ENCODE data around the gene ANTXR2.
"Not testable (repeated sequence)": the region's sequence is repeated elsewhere in the genome, so short reads cannot be mapped to it uniquely, and the experiment has no call there.

Gene ANTXR2

DNA sequence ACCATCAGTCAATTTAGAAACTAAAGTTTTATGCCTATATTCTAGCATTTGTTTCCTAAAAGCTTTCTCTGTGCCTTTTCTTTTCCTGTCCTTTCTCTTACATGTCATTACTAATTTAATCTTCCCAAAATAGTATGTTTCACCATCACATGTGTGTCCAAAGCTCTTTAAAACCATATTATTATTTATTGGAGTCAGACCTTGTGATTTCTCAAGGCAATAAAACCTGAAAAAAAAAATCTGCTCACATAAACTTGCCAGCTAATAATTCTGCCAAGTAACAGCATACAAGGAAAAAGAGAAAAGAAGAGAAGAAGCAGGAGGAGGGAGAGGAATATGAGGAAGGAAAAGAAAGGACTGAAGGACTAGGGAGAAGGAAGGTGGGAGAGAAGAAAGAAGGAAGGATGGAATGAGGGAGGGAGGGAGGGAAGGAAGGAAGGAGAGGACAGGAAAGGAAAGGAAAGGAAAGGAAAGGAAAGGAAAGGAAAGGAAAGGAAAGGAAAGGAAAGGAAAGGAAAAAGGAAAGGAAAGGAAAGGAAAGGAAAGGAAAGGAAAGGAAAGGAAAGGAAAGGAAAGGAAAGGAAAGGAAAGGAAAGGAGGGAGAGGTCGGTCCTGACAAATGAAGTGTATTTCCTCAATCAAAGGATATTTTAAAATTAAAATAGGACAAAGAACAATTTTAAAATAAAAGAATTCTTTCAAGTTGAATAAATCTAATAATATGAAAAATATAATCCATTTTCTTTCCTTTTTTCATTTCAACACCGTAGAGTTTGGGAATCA, 57.4 kb downstream of the ANTXR2 start:
- DNase-seq, result no peak

DNA sequence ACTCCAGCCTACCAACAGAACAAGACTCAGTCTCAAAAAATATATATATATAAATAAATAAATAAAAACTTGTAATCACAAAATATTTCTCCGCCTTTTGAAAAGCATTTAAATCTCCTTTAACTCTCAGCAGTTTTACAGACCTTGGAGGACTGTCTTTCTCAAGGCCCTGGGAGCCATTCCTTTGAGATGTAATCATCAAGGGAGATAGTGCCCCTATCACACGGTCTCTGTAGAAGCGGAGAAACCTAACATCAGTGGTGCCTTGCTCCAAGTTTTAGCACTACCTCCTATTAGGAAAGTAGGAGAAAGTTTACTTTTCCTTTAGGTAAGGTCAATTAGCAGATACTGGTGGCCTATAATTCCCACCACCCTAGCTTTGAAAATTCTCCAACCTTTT, 58.5 kb downstream of the ANTXR2 start:
- no peak for DNase-seq

DNA sequence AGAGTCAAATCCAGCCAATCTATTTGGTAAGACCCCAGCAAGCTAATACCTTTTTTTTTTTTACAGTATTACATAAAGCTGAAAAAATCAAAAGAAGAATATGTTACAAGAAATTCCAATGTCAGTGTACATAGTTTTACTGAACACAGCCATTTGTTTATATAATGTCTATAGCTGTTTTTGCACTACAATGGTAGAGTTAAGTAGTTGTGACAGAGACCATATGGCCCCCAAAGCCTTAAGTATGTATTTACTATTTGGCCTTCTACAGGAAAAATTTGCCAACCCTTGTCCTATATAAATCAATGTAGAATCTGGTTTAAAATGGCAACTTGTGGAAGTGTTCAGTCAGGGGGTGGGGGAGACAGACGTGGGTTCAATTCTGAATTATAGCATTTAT, 60.7 kb downstream of the ANTXR2 start:
- DNase-seq, result no peak

DNA sequence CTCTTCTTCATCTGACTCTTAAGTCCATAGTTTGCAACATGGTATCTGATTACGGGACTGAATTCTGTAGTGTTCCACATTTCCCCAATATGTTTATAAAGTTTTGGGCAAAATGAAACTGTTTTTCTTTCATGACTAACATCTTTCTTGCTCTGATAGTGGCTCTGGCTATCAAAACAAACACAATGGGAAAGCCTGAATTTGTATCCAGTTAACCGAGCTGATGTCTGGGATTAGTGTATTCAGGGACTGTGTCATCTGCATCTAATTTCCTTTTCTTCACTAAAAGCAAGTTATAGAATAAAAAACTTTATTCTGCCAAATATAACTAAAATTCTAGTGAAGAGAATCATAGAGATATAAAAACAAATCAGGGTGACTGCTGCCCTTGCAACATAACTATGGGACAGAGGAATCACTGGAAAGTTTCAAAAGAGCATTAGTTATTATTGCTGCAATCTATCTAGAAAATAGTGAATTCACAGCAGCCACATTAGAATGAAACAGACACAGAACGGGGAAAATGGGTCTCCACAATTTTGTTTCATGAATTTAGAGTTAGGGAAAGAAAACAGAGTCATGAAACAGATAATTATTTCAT, 61.3 kb downstream of the ANTXR2 start:
- peak; percentile 83 for DNase-seq

DNA sequence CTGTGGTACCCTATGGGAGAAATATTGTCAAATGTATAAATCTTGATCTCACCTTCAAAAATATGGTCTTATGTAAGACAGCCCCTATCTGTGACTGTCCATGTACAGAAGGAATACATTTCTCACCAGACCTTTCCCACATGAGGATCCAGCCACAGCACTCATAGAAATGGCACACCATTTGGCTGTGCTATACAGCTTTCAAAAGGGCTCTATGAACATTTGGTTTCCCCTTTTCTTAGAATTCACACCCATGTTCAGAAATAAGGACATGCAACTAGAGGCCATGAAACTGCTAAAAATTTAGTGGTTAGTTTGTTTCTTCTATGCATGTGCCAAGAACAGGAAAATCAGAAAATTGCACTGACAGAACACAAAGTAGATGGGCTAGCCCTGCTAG, 62.7 kb downstream of the ANTXR2 start:
- no peak for DNase-seq

DNA sequence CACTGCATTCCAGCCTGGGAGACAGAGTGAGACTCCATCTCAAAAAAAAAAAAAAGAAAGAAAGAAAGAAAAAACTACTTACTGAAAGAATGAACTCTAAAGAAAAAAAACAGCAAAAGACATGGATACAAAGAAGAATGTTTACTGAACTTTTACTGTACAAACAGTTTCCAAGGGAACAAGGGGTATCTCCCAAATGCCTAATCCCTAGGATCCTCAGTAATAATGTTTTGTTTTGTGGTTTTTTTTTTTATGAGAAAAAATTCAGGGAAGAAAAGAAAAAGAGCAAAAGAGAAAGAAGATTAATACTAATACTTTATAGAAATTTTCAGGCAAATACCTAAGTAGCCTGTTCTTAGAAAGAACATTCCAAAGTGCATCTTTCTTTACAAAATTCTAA, 63.2 kb downstream of the ANTXR2 start:
- no peak for DNase-seq

DNA sequence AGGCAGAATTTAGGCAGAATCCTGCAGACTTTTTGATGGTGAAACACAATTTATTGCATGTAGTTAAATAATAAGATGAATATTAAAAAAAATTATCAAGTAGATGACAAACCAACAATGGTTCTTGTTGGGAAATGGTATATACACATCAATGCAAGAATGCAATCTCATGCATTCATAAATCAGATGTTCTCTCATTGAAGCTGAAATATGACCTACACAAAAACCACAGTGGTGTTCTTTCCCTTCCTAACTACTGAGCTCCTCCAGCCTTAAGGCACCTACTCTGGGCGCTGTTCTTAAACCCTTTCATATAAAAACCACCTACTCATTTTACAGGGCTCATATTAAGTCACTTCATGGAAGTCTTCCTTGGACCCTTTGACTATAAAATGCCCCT, 64.1 kb downstream of the ANTXR2 start:
- no peak for DNase-seq

DNA sequence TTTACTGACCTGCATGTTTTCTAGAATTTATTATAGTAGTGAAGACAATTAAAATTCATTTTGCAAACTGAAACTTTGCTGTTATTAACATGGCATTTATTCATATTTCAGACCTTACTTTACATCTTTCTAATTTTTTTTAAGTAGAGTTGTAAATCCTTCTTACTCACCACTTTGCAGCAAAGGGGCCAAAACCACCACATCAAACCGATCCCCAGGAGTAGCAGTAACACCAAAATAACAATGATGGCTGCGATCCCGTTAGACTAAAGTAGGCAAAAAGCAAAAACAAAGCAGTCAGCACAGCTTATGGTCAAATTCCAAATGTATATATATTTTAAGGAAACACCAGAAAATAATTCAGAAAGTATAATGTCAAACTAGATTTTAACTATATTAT, 64.7 kb downstream of the ANTXR2 start:
- no peak for DNase-seq

DNA sequence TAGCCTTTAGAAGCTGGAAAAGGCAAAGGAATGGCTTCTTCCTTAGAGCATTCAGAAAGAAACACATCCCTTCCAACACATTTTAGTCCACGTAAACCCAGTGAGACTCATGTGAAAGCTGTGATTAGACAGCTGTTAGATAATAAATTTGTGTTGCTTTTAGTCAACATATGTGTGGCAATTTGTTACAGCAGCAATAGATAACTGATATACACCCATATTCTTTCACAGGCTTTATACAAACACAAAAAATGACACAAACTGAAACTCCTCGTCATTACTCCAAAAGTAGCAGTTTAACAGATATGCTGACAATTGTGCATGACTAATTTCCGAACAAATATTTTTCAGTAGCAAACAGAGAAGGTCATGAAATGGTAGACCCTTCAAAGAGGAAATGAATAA, 65.3 kb downstream of the ANTXR2 start:
- no peak for DNase-seq

DNA sequence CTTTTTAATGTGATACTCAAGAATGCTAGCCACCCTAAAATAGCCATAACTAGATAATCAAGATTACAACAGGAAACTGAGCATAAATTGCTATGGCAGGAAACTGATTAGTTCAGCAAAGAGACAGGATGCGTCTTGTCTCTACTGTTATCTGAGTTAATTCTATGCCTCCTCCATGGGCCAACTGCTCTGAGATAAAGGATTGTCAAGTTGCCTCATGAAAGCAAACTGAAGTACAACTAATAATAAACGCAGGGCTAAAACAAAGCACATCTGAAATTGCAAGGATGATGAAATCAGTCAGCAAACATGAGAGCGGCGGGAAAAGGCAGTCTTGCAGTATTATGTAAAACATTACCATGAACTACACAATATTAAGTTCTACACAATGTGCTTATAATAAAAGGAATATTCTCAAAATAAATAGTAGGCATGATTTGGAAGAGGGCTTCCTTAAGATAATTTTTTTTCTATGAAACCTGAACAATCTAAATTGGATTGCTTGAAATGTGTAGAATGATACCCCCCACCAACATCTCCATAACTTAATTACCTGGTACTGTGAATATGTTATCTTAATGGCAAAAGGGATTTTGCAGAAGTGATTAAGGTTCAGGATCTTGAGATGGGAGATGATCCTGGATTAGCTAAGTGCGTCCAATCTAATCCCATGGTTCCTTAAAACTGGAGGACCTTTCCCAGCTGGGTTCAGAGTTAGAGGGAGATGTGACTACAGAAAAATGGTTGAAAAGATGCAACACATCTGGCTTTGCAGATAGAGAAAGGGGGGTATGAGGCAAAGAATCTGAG, 65.9 kb downstream of the ANTXR2 start:
- DNase-seq, result peak; percentile 33

DNA sequence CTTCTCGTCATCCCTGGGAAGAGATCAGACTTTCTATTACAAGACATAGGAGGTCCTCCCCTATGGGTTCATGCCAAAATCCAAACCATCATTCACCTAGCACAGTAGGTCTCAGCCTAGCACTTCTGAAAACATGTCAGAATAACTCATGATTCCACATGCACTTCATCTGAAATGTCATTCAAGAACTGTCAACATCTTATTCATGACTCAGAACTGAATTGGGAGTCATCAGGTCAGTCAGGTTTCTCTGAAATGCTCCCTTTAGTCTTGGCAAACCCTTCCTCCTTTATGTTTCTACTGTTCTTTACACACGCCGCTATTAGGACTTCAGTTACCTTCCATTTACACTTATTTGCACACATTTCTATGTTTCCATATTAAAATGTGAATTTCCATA, 67.2 kb downstream of the ANTXR2 start:
- DNase-seq, result peak; percentile 41

DNA sequence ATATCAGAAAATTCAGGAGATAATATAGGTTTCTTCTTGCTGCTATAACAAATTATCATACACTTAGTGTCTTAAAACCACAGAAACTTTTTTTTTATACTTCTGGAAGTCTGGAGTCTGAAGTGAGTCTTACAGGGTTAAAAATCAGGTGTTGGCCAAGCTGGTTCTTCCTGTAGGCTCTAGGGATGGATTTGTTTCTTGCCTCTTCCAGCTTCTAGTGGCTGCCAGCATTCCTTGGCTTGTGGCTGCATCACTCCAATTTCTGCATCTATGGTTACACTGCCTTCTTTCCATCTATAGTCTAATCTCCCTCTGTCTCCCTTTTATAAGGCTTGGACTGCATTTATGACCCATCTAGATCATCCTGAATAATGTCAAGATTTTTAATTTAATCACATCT, 68.7 kb downstream of the ANTXR2 start:
- no peak for DNase-seq

DNA sequence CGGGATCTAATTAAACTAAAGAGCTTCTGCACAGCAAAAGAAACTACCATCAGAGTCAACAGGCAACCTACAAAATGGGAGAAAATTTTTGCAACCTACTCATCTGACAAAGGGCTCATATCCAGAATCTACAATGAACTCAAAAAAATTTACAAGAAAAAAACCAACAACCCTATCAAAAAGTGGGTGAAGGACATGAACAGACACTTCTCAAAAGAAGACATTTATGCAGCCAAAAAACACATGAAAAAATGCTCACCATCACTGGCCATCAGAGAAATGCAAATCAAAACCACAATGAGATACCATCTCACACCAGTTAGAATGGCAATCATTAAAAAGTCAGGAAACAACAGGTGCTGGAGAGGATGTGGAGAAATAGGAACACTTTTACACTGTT, 70.5 kb downstream of the ANTXR2 start:
- DNase-seq, result not testable (repeated sequence)

DNA sequence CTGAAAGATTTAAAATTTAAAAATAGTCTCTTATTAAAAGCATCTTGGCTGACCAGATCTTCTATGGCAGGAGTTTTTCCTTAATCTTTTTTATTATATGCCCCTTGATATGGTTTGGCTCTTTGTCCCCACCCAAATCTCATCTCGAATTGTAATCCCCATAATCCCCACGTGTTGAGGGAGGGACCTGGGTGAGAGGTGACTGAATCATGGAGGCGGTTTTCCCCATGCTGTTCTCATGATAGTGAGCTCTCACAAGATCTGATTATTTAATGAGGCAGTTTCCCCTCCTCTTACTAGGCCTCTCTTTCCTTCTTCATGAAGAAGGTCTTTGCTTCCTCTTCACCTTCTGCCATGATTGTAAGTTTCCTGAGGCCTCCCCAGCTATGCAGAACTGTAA, 74.0 kb downstream of the ANTXR2 start:
- DNase-seq, result not testable (repeated sequence)

DNA sequence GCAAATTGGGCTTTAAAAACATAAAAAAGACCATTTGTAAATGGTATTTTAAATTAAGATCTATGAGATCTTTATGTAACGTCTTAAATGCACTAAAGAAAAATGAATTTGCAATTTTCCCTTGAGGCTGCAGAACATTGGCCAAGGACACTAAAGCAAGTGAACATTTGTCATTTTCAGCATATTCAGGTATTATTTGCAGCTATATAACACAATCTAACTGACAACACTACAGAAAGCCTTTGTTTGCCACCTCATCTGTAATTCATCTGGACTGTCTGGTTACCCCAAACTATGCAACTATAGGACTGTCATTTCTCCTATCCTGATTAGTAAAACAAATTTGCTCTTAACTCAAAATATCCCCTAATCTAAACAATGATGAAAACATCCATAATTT, 74.8 kb downstream of the ANTXR2 start:
- DNase-seq, result no peak

DNA sequence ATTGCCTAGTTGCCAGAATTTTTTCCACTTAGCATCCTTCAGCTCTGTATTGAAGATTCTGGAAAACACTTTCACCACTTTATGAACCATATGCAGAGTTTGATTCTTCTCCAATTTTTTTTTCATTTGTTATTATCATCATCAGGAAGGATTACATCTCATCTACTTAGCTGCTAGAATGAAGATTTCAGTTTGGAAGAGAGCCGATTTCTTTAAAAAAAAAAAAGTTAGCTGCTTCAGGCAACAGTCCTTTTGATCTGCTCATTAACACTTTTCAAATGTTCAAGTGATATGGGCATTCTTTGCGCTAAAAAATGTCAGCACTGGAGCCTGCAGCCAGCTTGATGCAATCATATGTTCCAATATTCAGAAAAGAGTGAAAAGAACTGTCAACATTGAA, 76.2 kb downstream of the ANTXR2 start:
- DNase-seq, result no peak

DNA sequence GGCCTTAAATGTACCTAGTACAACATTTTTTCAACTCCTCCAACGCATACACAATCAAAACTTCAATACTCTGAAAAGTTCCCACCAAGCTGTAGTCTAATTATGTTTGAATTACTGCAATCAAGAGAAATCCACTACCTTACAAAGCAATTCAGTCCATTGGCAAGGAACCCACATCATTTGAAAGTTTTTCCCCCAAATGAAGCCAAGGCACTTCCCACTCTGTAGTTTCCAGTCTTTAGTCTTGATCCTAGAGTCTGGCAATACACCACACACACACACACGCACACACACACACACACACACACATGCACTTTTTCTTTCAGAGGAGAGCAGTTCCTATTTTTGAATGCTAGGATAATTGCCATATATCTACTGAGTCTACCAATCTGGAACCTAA, 79.6 kb downstream of the ANTXR2 start:
- DNase-seq, result no peak

DNA sequence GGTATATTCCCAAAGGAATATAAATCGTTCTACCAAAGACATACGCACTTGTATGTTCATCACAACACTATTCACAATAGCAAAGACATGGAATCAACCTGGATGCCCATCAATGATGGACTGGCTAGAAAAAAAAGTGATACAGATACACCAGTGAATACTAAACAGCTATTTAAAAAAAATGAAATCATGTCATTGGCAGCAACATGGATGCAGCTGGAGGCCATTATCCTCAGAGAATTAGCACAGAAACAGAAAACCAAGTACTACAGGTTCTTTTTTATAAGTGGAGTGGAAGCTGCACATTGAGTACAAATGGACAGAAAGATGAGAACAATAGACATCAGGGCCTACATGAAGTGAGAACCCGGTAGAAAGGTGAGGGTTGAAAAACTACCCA, 81.4 kb downstream of the ANTXR2 start:
- DNase-seq, result no peak

DNA sequence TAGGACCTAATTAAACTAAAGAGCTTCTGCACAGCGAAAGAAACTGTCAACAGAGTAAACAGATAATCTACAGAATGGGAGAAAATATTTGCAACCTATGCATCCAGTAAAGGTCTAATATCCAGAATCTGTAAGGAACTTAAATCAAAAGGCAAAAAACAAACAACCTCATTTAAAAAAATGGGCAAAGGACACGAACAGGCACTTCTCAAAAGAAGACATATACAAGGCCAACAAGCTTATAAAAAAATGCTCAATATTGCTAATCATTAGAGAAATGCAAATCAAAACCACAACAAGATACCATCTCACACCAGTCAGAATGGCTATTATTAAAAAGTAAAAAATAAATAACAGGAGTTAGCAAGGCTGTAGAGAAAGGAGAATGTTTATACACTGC, 81.9 kb downstream of the ANTXR2 start:
- not testable (repeated sequence) for DNase-seq

DNA sequence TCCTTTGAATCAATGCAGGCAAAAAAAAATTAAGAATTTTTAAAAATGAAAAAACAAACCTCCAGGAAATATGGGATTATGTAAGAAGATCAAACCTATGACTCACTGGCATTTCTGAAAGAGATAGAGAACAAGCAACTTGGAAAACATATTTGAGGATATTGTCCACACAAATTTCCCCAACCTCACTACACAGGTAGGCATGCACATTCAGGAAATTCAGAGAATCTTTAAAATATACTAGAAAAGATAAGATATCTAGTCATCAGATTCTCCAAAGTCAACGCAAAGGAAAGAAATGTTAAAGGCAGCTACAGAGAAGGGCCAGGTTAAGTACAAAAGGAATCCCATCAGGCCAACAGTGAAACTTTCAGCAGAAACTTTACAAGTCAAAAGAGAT, 85.6 kb downstream of the ANTXR2 start:
- DNase-seq, result no peak

DNA sequence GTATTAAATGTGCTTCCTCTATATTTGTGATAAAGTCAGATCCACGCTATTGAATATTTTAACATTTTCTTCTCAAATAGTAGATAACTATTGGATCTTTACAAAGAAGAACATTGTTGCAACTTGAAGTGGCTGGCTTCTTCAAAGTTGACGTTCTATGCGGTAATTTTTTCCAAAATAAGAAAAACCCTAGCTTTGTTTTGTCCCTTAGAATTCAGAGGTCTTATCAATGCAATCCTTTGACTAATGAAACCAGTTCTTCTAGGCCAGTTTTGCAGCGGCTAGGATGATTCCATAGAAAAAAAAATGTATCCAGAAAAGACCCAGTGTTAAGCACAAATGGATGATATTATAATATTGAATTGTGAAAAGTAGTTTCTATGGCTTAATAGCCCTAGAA, 89.6 kb downstream of the ANTXR2 start:
- no peak for DNase-seq

DNA sequence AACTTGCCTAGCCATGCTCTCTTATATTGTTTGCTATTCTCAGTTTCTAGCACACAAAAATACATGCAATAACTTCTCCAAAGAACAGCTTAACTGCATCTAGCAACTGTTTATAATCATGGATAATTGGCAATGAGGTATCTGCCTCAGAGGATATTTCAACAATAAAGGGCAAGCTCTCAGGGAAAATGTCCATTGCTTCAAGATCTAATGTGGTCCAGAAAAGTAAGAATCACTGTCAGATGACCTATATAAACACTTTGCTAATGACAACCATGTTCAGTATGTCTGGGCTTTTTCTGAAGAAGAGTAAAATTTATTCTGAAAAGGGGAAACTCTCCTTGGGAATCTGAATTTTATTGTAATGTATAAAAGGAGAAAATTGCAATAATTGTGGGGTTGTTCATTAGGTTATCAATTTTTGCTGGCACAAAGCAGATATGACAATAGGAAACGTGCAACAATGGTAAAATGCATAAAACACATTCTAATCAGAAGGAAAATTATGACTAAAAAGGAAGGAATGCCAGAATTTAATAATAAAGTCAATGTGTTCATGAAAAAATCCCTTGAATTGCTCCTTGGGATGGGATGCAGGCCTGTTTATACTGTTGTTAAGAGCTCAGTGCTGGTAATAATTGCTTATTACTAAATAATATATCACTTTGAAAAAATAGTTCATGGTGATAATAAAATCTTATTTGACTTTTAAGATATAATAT, 90.3 kb downstream of the ANTXR2 start:
- DNase-seq, result no peak

DNA sequence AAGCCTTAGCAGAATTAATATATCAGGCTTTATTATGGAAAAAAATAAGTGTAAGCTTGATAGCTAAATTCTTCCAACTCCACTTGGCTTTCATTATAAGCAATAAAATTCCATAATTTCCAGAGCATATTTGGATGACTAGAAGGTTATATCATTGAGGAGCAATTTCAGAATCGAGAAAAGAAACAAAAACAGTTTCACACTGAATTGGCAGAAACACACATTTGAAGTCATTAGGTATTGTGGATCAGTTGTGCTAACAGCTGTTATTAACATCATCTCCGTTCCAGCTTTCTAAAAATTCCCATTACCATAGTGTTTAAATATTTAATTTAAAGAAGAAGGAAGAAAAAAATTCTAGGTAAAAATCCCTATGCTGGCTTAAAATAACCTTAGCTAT, 92.6 kb downstream of the ANTXR2 start:
- no peak for DNase-seq

Measured in fibroblast of skin of right quadriceps (primary cell).